Placental pericyte (primary cell): ENCODE data around the gene PLGLB2. TPM values are rescaled to one million over a fixed set of nuclear protein-coding genes. Genes with fewer than 3 reads are reported as not detected.

Experiments used
- total RNA-seq: library from RNA; depleted of rRNA; stranded (reverse); fragments of >200 nt; gene quantifications from 2 replicates; pipeline ENCODE4 v1.2.3, GENCODE V29; 2012

PLGLB2 gene
- 0.66 and 3.7 TPM in 2 replicates for total RNA-seq

GRCh38 chr2:87747791-87748190, at the start of gene PLGLB2:
Gene PLGLB2, plus strand, starts transcription at chr2:87748087. Its CDS starts 67 bp downstream, at chr2:87748154.

Other genes starting within 250 kb of the PLGLB2 start
- gene RGPD2, start 77.7 kb downstream of the PLGLB2 start, total RNA-seq: 9.2 and 9.9 TPM in 2 replicates